ENCODE data around the gene ADGRG3. TPM values are rescaled to one million over a fixed set of nuclear protein-coding genes. Genes with fewer than 3 reads are reported as not detected.

The ADGRG3 gene
- total RNA-seq, 1 donor from 2014 or later: not detected

GRCh38 chr16:57730771-57731730 is 62.9 kb downstream of the ADGRG3 start:
- H3K36me3 ChIP-seq (ENCODE audit: insufficient read depth, low read length): no peaks in the 10 kb centered on the region
- TF ChIP-seq CTCF (IDR thresholded peaks at IDR 0.05; ENCODE audit: insufficient read depth, low read depth, low read length): no peak
- no peak for TF ChIP-seq EZH2 (IDR thresholded peaks at IDR 0.05; ENCODE audit: insufficient read depth, low read length)
- peaks cover 2% of the 10 kb centered on the region for H3K27me3 Mint-ChIP-seq (ENCODE audit: low read depth, unreplicated experiment)
- no peaks in the 10 kb centered on the region for H4K20me1 ChIP-seq (ENCODE audit: insufficient read depth, low read length)
- H3K79me2 ChIP-seq (ENCODE audit: insufficient read depth, low read length): no peaks in the 10 kb centered on the region
- FAIRE-seq (no peak), DNase-seq (ENCODE audit: low read depth) (no peak)
- no peaks in the 10 kb centered on the region for H3K9me3 ChIP-seq (ENCODE audit: insufficient read depth, low read depth, low read length)
- no peak overlapping the region for H3K4me3 Mint-ChIP-seq (ENCODE audit: unreplicated experiment)
- H3K4me1 Mint-ChIP-seq (ENCODE audit: low read depth, unreplicated experiment): peaks cover under 1% of the 10 kb centered on the region
- H3K9me3 Mint-ChIP-seq (ENCODE audit: unreplicated experiment): no peaks in the 10 kb centered on the region
- H3K4me1 ChIP-seq (ENCODE audit: insufficient read depth, low read length): peaks cover 9% of the 10 kb centered on the region
- H3K9ac ChIP-seq (ENCODE audit: low read length): no peak overlapping the region
- no peak overlapping the region for H3K27ac Mint-ChIP-seq (ENCODE audit: unreplicated experiment)
- H2AFZ ChIP-seq (ENCODE audit: low read depth, low read length): no peak overlapping the region
- no peak overlapping the region for H3K4me3 ChIP-seq (ENCODE audit: insufficient read depth, low read depth, low read length)
- H3K27me3 ChIP-seq (ENCODE audit: insufficient read depth, low read length): no peaks in the 10 kb centered on the region
- H3K36me3 Mint-ChIP-seq (ENCODE audit: low read depth, unreplicated experiment): peaks cover 4% of the 10 kb centered on the region
- H3K4me2 ChIP-seq (ENCODE audit: low read length): no peak overlapping the region
- H3K27ac ChIP-seq (ENCODE audit: low read depth, low read length): no peak overlapping the region

GRCh38 chr16:57732037-57732436 is 63.9 kb downstream of the ADGRG3 start:
- no peak overlapping the region for H2AFZ ChIP-seq (ENCODE audit: low read depth, low read length)
- H3K9me3 Mint-ChIP-seq (ENCODE audit: unreplicated experiment): no peaks in the 10 kb centered on the region
- no peaks in the 10 kb centered on the region for H3K79me2 ChIP-seq (ENCODE audit: insufficient read depth, low read length)
- no peak overlapping the region for H3K4me3 Mint-ChIP-seq (ENCODE audit: unreplicated experiment)
- H3K9ac ChIP-seq (ENCODE audit: low read length): no peak overlapping the region
- H3K27me3 Mint-ChIP-seq (ENCODE audit: low read depth, unreplicated experiment): no peaks in the 10 kb centered on the region
- H3K27ac ChIP-seq (ENCODE audit: low read depth, low read length): no peak overlapping the region
- no peaks in the 10 kb centered on the region for H3K36me3 ChIP-seq (ENCODE audit: insufficient read depth, low read length)
- peaks cover 10% of the 10 kb centered on the region for H3K4me1 Mint-ChIP-seq (ENCODE audit: low read depth, unreplicated experiment)
- peaks cover 4% of the 10 kb centered on the region for H3K36me3 Mint-ChIP-seq (ENCODE audit: low read depth, unreplicated experiment)
- TF ChIP-seq EZH2 (IDR thresholded peaks at IDR 0.05; ENCODE audit: insufficient read depth, low read length) (no peak), CTCF (IDR thresholded peaks at IDR 0.05; ENCODE audit: insufficient read depth, low read depth, low read length) (no peak)
- DNase-seq (ENCODE audit: low read depth) (no peak), FAIRE-seq (no peak)
- H4K20me1 ChIP-seq (ENCODE audit: insufficient read depth, low read length): no peaks in the 10 kb centered on the region
- peaks cover 19% of the 10 kb centered on the region for H3K4me1 ChIP-seq (ENCODE audit: insufficient read depth, low read length)
- H3K27me3 ChIP-seq (ENCODE audit: insufficient read depth, low read length): no peaks in the 10 kb centered on the region
- no peak overlapping the region for H3K4me3 ChIP-seq (ENCODE audit: insufficient read depth, low read depth, low read length)
- H3K9me3 ChIP-seq (ENCODE audit: insufficient read depth, low read depth, low read length): no peaks in the 10 kb centered on the region
- H3K4me2 ChIP-seq (ENCODE audit: low read length): no peak overlapping the region
- H3K27ac Mint-ChIP-seq (ENCODE audit: unreplicated experiment): no peak overlapping the region

GRCh38 chr16:57732714-57733113 is 64.6 kb downstream of the ADGRG3 start:
- Histone ChIP-seq H3K9ac (ENCODE audit: low read length) (no peak overlapping the region), H3K36me3 (ENCODE audit: insufficient read depth, low read length) (no peaks in the 10 kb centered on the region), H3K9me3 (ENCODE audit: insufficient read depth, low read depth, low read length) (no peaks in the 10 kb centered on the region), H3K79me2 (ENCODE audit: insufficient read depth, low read length) (no peaks in the 10 kb centered on the region), H3K4me1 (ENCODE audit: insufficient read depth, low read length) (peaks cover 23% of the 10 kb centered on the region), H4K20me1 (ENCODE audit: insufficient read depth, low read length) (no peaks in the 10 kb centered on the region), H2AFZ (ENCODE audit: low read depth, low read length) (no peak overlapping the region), H3K27me3 (ENCODE audit: insufficient read depth, low read length) (no peaks in the 10 kb centered on the region), H3K27ac (ENCODE audit: low read depth, low read length) (no peak overlapping the region), H3K4me3 (ENCODE audit: insufficient read depth, low read depth, low read length) (no peak overlapping the region), H3K4me2 (ENCODE audit: low read length) (no peak overlapping the region)
- Mint-ChIP-seq H3K4me1 (ENCODE audit: low read depth, unreplicated experiment) (peaks cover 13% of the 10 kb centered on the region), H3K9me3 (ENCODE audit: unreplicated experiment) (no peaks in the 10 kb centered on the region), H3K27me3 (ENCODE audit: low read depth, unreplicated experiment) (no peaks in the 10 kb centered on the region), H3K36me3 (ENCODE audit: low read depth, unreplicated experiment) (peaks cover 4% of the 10 kb centered on the region), H3K27ac (ENCODE audit: unreplicated experiment) (no peak overlapping the region), H3K4me3 (ENCODE audit: unreplicated experiment) (no peak overlapping the region)
- DNase-seq (ENCODE audit: low read depth): no peak
- TF ChIP-seq CTCF (IDR thresholded peaks at IDR 0.05; ENCODE audit: insufficient read depth, low read depth, low read length) (no peak), EZH2 (IDR thresholded peaks at IDR 0.05; ENCODE audit: insufficient read depth, low read length) (no peak)
- no peak for FAIRE-seq
